Esophagus squamous epithelium (tissue), 4 donors: ENCODE results near the gene PRDM11.

Experiments used
- POLR2A ChIP-seq, 4 donors: fragments of 450-650 bp; IDR thresholded peaks; one replicate each; pipeline ENCODE4 v1.6.1; 2017; ENCODE audit warnings: antibody characterized with exemption in 4 of 4, mild to moderate bottlenecking in 4 of 4, moderate library complexity in 3 of 4
- TF ChIP-seq, protein P1 (sequence below), 6 experiments: fragments of 450-650 bp in 4 of 6; fragments of 200-600 bp in 2 of 6; sonication (generic) in 2 of 6; IDR thresholded peaks; one replicate each; pipeline ENCODE4 v1.5.1; 2016 to 2019; ENCODE audit warnings: antibody characterized with exemption in 6 of 6, mild to moderate bottlenecking in 4 of 6, moderate library complexity in 4 of 6

DNA sequence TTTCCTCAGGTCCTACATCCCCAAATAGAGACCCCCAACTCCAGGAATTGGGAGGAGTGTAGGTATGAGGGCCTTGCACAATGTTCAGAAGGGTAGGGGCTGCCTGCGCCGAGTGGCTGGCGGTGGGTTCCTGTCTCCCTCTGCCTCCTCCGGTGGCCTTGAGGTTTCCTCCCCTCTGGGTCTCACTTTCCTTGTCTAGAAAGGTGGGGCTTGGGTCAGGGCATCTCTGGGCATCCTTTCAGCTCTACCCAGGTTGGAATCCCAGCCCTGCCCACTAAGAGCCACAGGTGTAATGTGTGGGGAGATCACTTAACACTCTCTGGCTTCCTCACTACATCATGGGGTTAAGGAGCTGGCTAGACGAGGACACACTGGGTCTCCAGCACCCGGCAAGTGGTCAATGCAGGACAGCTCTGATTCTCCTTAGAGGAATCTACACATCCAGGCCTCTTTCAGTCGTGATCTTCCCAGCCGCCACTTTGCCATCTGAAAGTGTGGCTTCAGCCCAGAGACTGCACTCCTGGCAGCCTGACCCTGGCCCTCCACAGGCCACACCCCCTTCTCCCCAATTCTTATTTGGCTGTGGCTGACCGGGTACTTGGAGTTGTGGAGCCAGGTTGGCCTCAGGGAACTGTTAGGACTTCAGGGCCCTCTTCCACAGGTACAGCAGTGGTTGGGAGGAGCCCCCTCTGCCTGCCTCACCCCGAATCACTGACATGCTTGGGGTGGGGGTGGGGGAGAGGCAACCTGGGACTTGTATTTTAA, 22.1 kb downstream of the PRDM11 start:
- TF ChIP-seq, protein P1, sequence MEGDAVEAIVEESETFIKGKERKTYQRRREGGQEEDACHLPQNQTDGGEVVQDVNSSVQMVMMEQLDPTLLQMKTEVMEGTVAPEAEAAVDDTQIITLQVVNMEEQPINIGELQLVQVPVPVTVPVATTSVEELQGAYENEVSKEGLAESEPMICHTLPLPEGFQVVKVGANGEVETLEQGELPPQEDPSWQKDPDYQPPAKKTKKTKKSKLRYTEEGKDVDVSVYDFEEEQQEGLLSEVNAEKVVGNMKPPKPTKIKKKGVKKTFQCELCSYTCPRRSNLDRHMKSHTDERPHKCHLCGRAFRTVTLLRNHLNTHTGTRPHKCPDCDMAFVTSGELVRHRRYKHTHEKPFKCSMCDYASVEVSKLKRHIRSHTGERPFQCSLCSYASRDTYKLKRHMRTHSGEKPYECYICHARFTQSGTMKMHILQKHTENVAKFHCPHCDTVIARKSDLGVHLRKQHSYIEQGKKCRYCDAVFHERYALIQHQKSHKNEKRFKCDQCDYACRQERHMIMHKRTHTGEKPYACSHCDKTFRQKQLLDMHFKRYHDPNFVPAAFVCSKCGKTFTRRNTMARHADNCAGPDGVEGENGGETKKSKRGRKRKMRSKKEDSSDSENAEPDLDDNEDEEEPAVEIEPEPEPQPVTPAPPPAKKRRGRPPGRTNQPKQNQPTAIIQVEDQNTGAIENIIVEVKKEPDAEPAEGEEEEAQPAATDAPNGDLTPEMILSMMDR (IDR thresholded peaks at IDR 0.05) = no peak
- TF ChIP-seq POLR2A (IDR thresholded peaks at IDR 0.05) = no peak
